Bronchial epithelial cell (primary cell): ENCODE measurements around the gene ACER2. TPM values are rescaled to one million over a fixed set of nuclear protein-coding genes. Genes with fewer than 3 reads are reported as not detected.
"Not testable (repeated sequence)": the region's sequence is repeated elsewhere in the genome, so short reads cannot be mapped to it uniquely, and the experiment has no call there.

Experiments used
- DNase-seq: peaks from one replicate; pipeline ENCODE4 v3.0.0-alpha.2; 2010; ENCODE audit warnings: low read depth
- FAIRE-seq: peaks from 2 replicates; lab custom pipeline; 2011; peaks lifted over from hg19 to GRCh38; lab: Jason Lieb, UNC
- H3K27me3 ChIP-seq: 2 replicates; pipeline ENCODE4 v1.5.1; 2011; ENCODE audit warnings: low read length; ENCODE audit not compliant: control insufficient read depth, insufficient read depth
- H3K36me3 ChIP-seq: 2 replicates; pipeline ENCODE4 v1.5.1; 2011; ENCODE audit warnings: low read length; ENCODE audit not compliant: control insufficient read depth, insufficient read depth
- H3K4me3 ChIP-seq: 2 replicates; pipeline ENCODE4 v1.5.1; 2011; ENCODE audit warnings: mild to moderate bottlenecking, low read depth, low read length, control low read depth
- CTCF ChIP-seq: IDR thresholded peaks from 2 replicates; pipeline ENCODE4 v1.5.1; 2011; ENCODE audit warnings: mild to moderate bottlenecking, moderate library complexity, low read length, control low read depth, inconsistent platforms; ENCODE audit not compliant: insufficient read depth, severe bottlenecking
- total RNA-seq: library from RNA; depleted of rRNA; stranded (reverse); fragments of >200 nt; gene quantifications from 2 replicates; pipeline ENCODE4 v1.2.1, GENCODE V29; 2014

The ACER2 gene
- total RNA-seq, 1 donor from 2014 or later = 5.8 TPM

- TF ChIP-seq CTCF = no peak
- peak; percentile 60 for DNase-seq
- FAIRE-seq = no peak
- Histone ChIP-seq H3K36me3 (no peaks in the 10 kb centered on the region), H3K4me3 (peak overlapping the region; percentile 77), H3K27me3 (no peaks in the 10 kb centered on the region)
These were observed 789 bp downstream of the ACER2 start for GRCh38 chr9:19409401-19410194.

- no peaks in the 10 kb centered on the region for H3K27me3 ChIP-seq
- peak overlapping the region; percentile 77 for H3K4me3 ChIP-seq
- FAIRE-seq (no peak), DNase-seq (no peak)
- H3K36me3 ChIP-seq = no peaks in the 10 kb centered on the region
- TF ChIP-seq CTCF = no peak
These were observed 1.3 kb downstream of the ACER2 start for GRCh38 chr9:19410195-19410503.

- FAIRE-seq = no peak
- no peak for DNase-seq
- Histone ChIP-seq H3K36me3 (no peaks in the 10 kb centered on the region), H3K27me3 (no peaks in the 10 kb centered on the region), H3K4me3 (no peak overlapping the region)
- TF ChIP-seq CTCF = no peak
These were observed 1.8 kb downstream of the ACER2 start for GRCh38 chr9:19410594-19410993.

- DNase-seq (no peak), FAIRE-seq (no peak)
- Histone ChIP-seq H3K36me3 (no peaks in the 10 kb centered on the region), H3K4me3 (no peak overlapping the region), H3K27me3 (no peaks in the 10 kb centered on the region)
- no peak for TF ChIP-seq CTCF
These were observed 2.5 kb downstream of the ACER2 start for GRCh38 chr9:19411316-19411715.

- H3K4me3 ChIP-seq, FAIRE-seq, H3K27me3 ChIP-seq, H3K36me3 ChIP-seq, DNase-seq: not testable (repeated sequence)
These were observed 4.6 kb downstream of the ACER2 start for GRCh38 chr9:19413456-19413855.

GRCh38 chr9:19416143-19416542 lies 7.3 kb downstream of the ACER2 start:
- Histone ChIP-seq H3K27me3 (no peaks in the 10 kb centered on the region), H3K4me3 (no peak overlapping the region), H3K36me3 (peaks cover 1% of the 10 kb centered on the region)
- TF ChIP-seq CTCF = no peak
- no peak for DNase-seq
- no peak for FAIRE-seq
